LNCAP (cell line): ENCODE results near the gene MICALL2.

Source experiments
- TF ChIP-seq, protein P1 (sequence below): fragments of 450-650 bp; IDR thresholded peaks from 2 replicates; pipeline ENCODE4 v1.5.1; 2017; ENCODE audit warnings: mild to moderate bottlenecking

MICALL2 gene

DNA sequence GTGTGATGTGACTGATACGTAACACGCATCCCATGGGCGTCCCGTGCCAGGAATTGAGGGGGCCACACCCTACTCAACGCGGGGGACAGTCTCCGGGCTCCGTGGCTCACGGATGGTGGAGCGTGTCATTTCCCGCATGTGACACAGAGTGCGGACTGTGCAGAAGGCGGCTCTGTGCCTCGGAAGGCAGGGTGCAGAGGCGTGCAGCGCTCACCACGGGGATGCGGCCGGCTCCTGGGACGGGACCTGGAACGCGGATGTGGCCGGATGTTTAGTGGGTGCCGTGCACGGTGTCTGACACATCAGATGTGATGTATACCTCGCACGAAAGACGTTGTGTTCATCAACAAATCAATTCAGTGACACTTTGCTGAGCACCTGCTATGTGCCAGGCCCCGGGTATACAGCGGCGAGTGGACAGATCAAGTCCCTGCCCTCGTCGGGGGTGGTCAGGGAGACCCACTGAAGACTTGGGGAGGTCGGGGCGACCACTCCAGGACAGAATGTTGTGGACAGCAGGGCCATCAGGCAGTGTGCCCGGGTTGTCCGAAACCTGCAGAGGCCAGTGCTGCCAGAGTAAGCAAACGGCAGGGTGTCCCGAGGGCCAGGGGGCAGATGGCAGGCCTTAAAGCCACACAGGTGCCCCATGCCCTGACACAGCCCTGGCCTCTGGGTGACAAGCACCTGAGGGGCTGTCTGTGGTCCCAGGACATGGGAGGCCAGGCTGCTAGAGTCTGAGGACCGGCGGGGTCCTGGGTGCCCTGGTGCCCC is 38.1 kb downstream of the MICALL2 start:
- TF ChIP-seq, protein P1, sequence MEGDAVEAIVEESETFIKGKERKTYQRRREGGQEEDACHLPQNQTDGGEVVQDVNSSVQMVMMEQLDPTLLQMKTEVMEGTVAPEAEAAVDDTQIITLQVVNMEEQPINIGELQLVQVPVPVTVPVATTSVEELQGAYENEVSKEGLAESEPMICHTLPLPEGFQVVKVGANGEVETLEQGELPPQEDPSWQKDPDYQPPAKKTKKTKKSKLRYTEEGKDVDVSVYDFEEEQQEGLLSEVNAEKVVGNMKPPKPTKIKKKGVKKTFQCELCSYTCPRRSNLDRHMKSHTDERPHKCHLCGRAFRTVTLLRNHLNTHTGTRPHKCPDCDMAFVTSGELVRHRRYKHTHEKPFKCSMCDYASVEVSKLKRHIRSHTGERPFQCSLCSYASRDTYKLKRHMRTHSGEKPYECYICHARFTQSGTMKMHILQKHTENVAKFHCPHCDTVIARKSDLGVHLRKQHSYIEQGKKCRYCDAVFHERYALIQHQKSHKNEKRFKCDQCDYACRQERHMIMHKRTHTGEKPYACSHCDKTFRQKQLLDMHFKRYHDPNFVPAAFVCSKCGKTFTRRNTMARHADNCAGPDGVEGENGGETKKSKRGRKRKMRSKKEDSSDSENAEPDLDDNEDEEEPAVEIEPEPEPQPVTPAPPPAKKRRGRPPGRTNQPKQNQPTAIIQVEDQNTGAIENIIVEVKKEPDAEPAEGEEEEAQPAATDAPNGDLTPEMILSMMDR, result no peak

DNA sequence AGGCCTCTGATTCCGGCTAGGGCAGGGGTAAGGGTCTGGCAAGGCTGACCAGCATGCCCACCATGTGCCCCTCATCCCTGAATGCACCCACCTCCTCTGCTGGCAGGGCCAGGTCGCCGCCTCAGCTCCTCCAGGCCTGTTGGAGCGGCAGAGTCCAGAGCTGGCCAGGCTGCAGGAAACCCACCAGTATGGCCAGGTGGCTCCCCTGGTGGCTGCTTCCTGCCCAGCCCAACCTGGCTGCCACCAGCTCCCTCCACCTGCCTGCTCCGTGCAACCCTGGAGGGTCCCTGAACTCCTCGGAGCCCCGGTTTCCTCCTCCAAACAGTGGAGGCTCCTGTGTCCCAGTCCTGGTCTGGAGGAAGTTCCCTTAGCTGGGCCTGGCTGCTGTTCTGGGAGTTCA is 39.6 kb downstream of the MICALL2 start:
- TF ChIP-seq, protein P1, result no peak

DNA sequence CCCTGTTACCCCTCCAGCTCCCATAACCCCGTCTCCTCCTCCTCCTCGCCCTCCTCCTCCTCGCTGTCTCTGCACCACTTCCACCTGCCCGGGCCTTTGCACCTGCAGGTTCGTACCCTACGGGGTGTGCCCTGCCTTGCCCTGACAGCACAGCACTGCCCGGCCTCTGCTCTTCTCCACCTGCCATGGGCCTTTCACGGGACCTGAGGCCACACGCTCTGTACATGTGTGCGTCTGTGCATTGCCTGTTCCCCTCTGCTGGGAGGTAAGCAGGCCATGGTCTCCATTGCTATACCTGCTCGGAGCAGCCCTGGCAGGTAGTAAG is 40.0 kb downstream of the MICALL2 start:
- TF ChIP-seq, protein P1, result no peak

DNA sequence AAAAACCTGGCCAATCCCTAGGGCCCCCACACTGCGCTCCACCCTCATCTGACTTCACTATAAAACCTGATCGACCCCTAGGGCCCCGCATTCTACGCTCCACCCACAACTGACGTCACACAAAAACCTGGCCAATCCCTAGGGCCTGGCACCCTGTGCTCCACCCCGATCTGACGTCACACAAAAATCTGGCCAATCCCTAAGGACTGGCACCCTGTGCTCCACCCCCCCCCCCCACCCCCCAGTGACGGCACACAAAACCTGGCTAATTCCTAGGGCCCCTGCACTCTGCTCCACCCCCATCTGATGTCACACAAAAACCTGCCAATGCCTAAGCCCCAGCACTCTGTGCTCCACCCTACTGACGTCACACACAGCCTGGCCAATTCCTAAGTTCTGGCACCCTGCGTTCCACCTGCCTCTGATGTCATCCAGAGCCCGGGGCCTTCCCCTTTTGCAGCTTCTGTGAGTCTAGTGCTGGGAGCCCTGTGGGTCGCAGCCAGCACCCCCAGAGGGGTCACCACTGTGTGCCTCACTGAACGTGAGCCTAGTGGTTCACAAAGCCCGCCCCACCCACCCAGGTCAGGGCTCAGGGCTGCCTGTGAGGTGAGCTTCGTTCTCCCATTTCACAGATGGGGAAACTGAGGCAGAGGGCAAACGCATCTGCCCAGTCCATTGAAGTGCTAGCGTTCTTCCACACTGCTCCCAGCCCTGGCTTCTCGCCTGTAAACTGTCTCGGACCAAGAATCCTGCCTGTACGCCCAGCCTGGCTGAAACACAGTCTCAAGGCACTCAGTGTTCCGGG is 40.6 kb downstream of the MICALL2 start:
- TF ChIP-seq, protein P1, result no peak

DNA sequence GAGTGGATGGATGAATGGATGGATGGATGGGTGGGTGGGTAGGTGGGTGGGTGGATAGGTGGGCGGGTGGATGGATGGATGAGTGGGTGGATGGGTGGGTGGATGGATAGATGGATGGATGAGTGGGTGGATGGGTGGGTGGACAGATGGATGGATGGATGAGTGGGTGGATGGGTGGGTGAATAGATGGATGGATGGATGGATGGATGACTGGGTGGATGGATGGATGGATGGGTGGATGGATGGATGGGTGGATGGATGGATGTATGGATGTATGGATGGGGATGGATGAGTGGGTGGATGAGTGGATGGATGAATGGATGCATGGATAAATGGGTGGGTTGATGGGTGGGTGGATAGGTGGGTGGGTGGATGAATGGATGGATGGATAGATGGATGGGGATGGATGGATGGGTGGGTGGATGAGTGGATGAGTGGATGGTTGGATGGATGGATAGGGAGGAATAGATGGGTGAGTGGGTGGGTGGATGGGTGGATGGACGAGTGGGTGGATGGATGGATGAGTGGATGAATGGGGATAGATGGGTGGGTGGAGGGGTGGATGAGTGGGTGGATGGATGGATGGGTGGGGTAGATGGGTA is 43.8 kb downstream of the MICALL2 start:
- TF ChIP-seq, protein P1, result no peak

DNA sequence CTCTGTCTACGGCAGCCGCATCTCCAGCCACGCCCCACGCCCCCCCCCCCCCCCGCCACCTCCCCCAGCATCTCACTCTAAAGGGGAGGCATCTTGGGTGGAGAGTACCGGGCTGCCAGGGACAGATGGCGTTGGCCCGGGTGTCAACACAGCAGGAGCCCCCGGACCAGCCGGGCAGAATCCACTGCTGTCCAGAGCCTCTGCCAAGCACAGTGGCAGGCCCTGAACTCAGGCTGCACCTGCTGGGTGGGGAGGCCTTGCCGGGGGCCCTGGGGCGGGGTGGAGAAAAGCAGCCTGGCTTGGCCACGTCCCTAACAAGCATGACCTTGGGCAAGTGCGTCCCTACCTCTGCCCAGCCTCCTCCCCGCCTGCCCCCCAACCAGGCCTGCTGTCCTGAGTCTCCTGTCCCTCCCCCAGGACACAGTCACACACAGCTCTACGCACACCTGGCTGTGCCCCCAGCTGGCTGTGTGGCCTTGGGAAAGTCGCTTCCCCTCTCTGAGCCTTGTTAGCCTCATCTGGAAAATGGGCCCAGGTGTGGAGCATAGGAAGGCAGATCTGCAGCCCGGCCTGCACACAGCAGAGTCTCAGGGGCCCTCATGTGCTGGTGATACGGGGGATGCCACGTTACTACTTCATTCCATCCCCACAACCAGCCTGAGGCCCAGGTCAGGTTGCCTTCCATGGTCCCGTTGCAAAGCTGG is 45.2 kb downstream of the MICALL2 start:
- TF ChIP-seq, protein P1, result no peak
